ENCODE results near the gene LAT.

The LAT gene

GRCh38 chr16:28990375-28991040 is 5.7 kb downstream of the LAT start:
- TF ChIP-seq ESRRG (CRISPR knock-in tag; IDR thresholded peaks at IDR 0.05) = no peak
- no peak for TF ChIP-seq ZFP3 (CRISPR knock-in tag; IDR thresholded peaks at IDR 0.05)
- no peak for TF ChIP-seq ZNF8 (CRISPR knock-in tag; IDR thresholded peaks at IDR 0.05)
- no peak for TF ChIP-seq ISL1 (CRISPR knock-in tag; IDR thresholded peaks at IDR 0.05)
- no peak for TF ChIP-seq PPARA (CRISPR knock-in tag; IDR thresholded peaks at IDR 0.05; ENCODE audit: borderline replicate concordance)
- no peak for TF ChIP-seq GLIS3 (CRISPR knock-in tag; IDR thresholded peaks at IDR 0.05)
- no peak for TF ChIP-seq SNAI2 (CRISPR knock-in tag; IDR thresholded peaks at IDR 0.05)
- TF ChIP-seq RARB (CRISPR knock-in tag; IDR thresholded peaks at IDR 0.05) = no peak
- TF ChIP-seq TCF4 (CRISPR knock-in tag; IDR thresholded peaks at IDR 0.05; ENCODE audit: borderline replicate concordance) = no peak
- TF ChIP-seq ARNTL (CRISPR knock-in tag; IDR thresholded peaks at IDR 0.05; ENCODE audit: borderline replicate concordance, low read depth) = no peak
- no peak for TF ChIP-seq ZNF565 (CRISPR knock-in tag; conservative IDR thresholded peaks at IDR 0.05; ENCODE audit: low read depth)
- no peak for ATAC-seq

- no peak for ATAC-seq
- TF ChIP-seq ZC3H10 (CRISPR knock-in tag; IDR thresholded peaks at IDR 0.05) (no peak), ISL1 (CRISPR knock-in tag; IDR thresholded peaks at IDR 0.05) (no peak), ZNF70 (CRISPR knock-in tag; IDR thresholded peaks at IDR 0.05) (no peak), ZFP3 (CRISPR knock-in tag; IDR thresholded peaks at IDR 0.05) (no peak), PATZ1 (CRISPR knock-in tag; IDR thresholded peaks at IDR 0.05; ENCODE audit: borderline replicate concordance) (no peak), PPARA (CRISPR knock-in tag; IDR thresholded peaks at IDR 0.05; ENCODE audit: borderline replicate concordance) (no peak), OSR1 (CRISPR knock-in tag; IDR thresholded peaks at IDR 0.05) (no peak), CSDC2 (CRISPR knock-in tag; IDR thresholded peaks at IDR 0.05) (no peak), RARB (CRISPR knock-in tag; IDR thresholded peaks at IDR 0.05) (no peak), ARNTL (CRISPR knock-in tag; IDR thresholded peaks at IDR 0.05; ENCODE audit: borderline replicate concordance, low read depth) (no peak), GLIS3 (CRISPR knock-in tag; IDR thresholded peaks at IDR 0.05) (no peak), SNAI2 (CRISPR knock-in tag; IDR thresholded peaks at IDR 0.05) (no peak), BACH2 (CRISPR knock-in tag; IDR thresholded peaks at IDR 0.05; ENCODE audit: borderline replicate concordance) (no peak)
These were observed 6.8 kb downstream of the LAT start for GRCh38 chr16:28991687-28992086.

GRCh38 chr16:28992496-28992895 is 7.6 kb downstream of the LAT start:
- TF ChIP-seq ZC3H10 (CRISPR knock-in tag; IDR thresholded peaks at IDR 0.05) (no peak), TOX (CRISPR knock-in tag; IDR thresholded peaks at IDR 0.05; ENCODE audit: borderline replicate concordance) (no peak), GLIS3 (CRISPR knock-in tag; IDR thresholded peaks at IDR 0.05) (no peak), ISL1 (CRISPR knock-in tag; IDR thresholded peaks at IDR 0.05) (no peak), ZFP30 (CRISPR knock-in tag; IDR thresholded peaks at IDR 0.05) (no peak), RARB (CRISPR knock-in tag; IDR thresholded peaks at IDR 0.05) (no peak), ESRRG (CRISPR knock-in tag; IDR thresholded peaks at IDR 0.05) (no peak), SNAI2 (CRISPR knock-in tag; IDR thresholded peaks at IDR 0.05) (no peak), TSHZ2 (CRISPR knock-in tag; IDR thresholded peaks at IDR 0.05) (no peak), CREB5 (CRISPR knock-in tag; IDR thresholded peaks at IDR 0.05; ENCODE audit: low read depth) (no peak), OSR1 (CRISPR knock-in tag; IDR thresholded peaks at IDR 0.05) (no peak), ARNTL (CRISPR knock-in tag; IDR thresholded peaks at IDR 0.05; ENCODE audit: borderline replicate concordance, low read depth) (no peak), ZNF70 (CRISPR knock-in tag; IDR thresholded peaks at IDR 0.05) (no peak), CSRNP3 (CRISPR knock-in tag; IDR thresholded peaks at IDR 0.05) (no peak), CSDC2 (CRISPR knock-in tag; IDR thresholded peaks at IDR 0.05) (no peak), ZNF565 (CRISPR knock-in tag; conservative IDR thresholded peaks at IDR 0.05; ENCODE audit: low read depth) (no peak), TCF4 (CRISPR knock-in tag; IDR thresholded peaks at IDR 0.05; ENCODE audit: borderline replicate concordance) (no peak), ZFP3 (CRISPR knock-in tag; IDR thresholded peaks at IDR 0.05) (no peak), PATZ1 (CRISPR knock-in tag; IDR thresholded peaks at IDR 0.05; ENCODE audit: borderline replicate concordance) (no peak), POU6F1 (CRISPR knock-in tag; IDR thresholded peaks at IDR 0.05; ENCODE audit: borderline replicate concordance, low read depth) (no peak)
- ATAC-seq = no peak
